Prostate gland (tissue), 2 donors: ENCODE results near the gene RARB.

Source experiments
- CTCF ChIP-seq, 4 experiments: fragments of 200-600 bp in 2 of 4; fragments of 450-650 bp in 2 of 4; sonication (generic) in 2 of 4; IDR thresholded peaks; 1 replicate in 3 of 4; 2 replicates in 1 of 4; pipeline ENCODE4 v1.5.1; 2016 to 2019; ENCODE audit warnings: antibody characterized with exemption in 4 of 4, mild to moderate bottlenecking in 2 of 4, moderate library complexity in 2 of 4
- POLR2A ChIP-seq: fragments of 450-650 bp; IDR thresholded peaks from one replicate; pipeline ENCODE4 v1.6.1; 2016; ENCODE audit warnings: antibody characterized with exemption, mild to moderate bottlenecking
- POLR2AphosphoS5 ChIP-seq: sonication (generic); formaldehyde crosslinking; IDR thresholded peaks from one replicate; pipeline ENCODE4 v1.6.1; 2017; ENCODE audit warnings: antibody characterized with exemption

- TF ChIP-seq CTCF (IDR thresholded peaks at IDR 0.05) (no peak), POLR2A (no peak), POLR2AphosphoS5 (no peak)
Observed at GRCh38 chr3:25479727-25480010, 51.6 kb downstream of the RARB start.
